ENCODE measurements around the gene DNM3. TPM values are rescaled to one million over a fixed set of nuclear protein-coding genes. Genes with fewer than 3 reads are reported as not detected.

DNM3 gene
- total RNA-seq, 1 donor from 2014 or later = 1.8 TPM

- no peak for TF ChIP-seq CTCF (conservative IDR thresholded peaks at IDR 0.05; ENCODE audit: low read depth, low read length)
- no peak for DNase-seq (ENCODE audit: low read depth)
- no peak overlapping the region for H3K4me3 ChIP-seq (ENCODE audit: low read depth, low read length)
Observed at GRCh38 chr1:172380441-172381244, 539.3 kb downstream of the DNM3 start.

DNA sequence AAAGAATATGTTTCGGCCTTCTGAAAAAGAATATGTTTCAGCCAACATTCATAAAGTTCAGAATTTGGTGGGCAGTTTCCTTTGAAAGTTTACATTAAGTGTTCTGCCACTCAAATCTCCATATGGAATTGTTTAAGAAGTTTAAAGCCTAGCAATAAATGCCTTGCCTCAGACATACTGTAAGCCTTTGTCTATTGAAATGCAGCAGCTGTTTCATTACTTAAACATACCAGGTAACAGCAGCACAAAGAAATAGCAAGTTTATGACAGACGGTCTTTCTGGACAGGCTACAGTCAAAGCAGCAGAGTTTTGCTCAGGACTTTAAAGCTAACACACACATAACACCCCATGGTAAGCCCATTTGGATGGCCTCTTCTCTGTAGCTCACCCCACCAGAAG is 540.6 kb downstream of the DNM3 start:
- no peak overlapping the region for H3K4me3 ChIP-seq (ENCODE audit: low read depth, low read length)
- no peak for DNase-seq (ENCODE audit: low read depth)
- TF ChIP-seq CTCF (conservative IDR thresholded peaks at IDR 0.05; ENCODE audit: low read depth, low read length) = no peak

DNA sequence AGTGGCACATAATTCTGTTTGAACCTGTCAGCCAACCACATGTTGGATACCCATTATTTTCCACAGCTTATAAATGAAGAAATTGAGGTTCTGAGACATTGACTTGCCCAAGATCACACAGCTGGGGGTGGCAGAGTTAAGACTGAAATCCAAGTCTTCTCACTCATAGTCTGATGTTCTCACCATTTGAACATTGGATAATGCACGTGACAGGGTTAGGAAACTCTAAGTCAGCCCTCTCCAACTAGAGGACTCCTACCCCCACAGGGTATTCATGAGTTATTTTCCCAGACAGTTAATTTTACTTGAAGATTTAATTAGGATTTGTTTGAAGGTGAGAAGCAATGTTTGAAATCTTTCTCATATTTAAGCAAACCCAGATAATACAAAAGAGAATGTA is 541.1 kb downstream of the DNM3 start:
- H3K4me3 ChIP-seq (ENCODE audit: low read depth, low read length) = no peak overlapping the region
- no peak for TF ChIP-seq CTCF (conservative IDR thresholded peaks at IDR 0.05; ENCODE audit: low read depth, low read length)
- no peak for DNase-seq (ENCODE audit: low read depth)

DNA sequence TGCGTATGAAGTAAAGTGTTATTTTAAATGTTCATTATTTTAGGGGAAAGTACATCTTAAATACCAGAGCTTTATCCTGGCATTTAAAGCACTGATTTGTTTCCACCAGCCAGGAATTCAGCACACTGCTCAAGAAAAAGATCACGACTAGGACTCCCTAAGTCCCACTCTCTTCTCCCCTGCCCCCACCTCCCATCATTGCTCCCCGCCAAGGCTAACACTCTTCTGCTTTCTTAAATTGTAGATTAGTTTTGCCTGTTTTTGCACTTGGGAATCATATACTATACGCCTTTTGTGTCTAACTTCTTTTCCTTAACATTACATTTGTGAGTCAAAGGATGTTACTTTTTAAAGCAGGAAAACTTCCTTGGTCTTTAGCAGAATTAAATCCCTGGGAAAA is 541.7 kb downstream of the DNM3 start:
- no peak overlapping the region for H3K4me3 ChIP-seq (ENCODE audit: low read depth, low read length)

DNA sequence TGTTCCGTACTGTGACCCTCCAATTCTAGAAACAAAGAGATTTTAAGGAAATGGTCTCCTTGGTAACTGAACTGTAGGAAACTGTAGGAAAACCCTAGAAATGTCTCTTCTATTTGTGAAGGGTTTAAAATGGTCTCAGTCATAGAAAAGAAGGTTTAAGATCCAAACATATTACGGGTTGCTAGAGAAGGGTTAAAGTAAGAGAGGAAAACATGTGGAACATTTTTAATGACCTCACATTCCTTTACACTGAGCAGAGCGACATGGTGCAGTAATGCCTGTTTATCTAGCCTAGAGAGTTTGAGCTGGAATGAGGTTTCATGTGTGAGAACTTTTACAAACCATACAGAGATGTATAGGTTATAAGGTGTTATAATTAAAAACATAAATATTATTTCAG is 542.2 kb downstream of the DNM3 start:
- no peak for TF ChIP-seq CTCF (conservative IDR thresholded peaks at IDR 0.05; ENCODE audit: low read depth, low read length)
- no peak overlapping the region for H3K4me3 ChIP-seq (ENCODE audit: low read depth, low read length)
- no peak for DNase-seq (ENCODE audit: low read depth)

More for the DNA sequence above, 541.7 kb downstream of the DNM3 start:
- no peak for DNase-seq (ENCODE audit: low read depth)
- TF ChIP-seq CTCF (conservative IDR thresholded peaks at IDR 0.05; ENCODE audit: low read depth, low read length) = no peak

GRCh38 chr1:172384656-172385055 is 543.4 kb downstream of the DNM3 start:
- no peak for TF ChIP-seq CTCF (conservative IDR thresholded peaks at IDR 0.05; ENCODE audit: low read depth, low read length)
- DNase-seq (ENCODE audit: low read depth) = no peak
- no peak overlapping the region for H3K4me3 ChIP-seq (ENCODE audit: low read depth, low read length)

GRCh38 chr1:172386046-172386445 is 544.7 kb downstream of the DNM3 start:
- no peak overlapping the region for H3K4me3 ChIP-seq (ENCODE audit: low read depth, low read length)
- no peak for TF ChIP-seq CTCF (conservative IDR thresholded peaks at IDR 0.05; ENCODE audit: low read depth, low read length)
- no peak for DNase-seq (ENCODE audit: low read depth)

All from epithelial cell of proximal tubule (primary cell).